ENCODE data around the gene KIAA0513. TPM values are rescaled to one million over a fixed set of nuclear protein-coding genes. Genes with fewer than 3 reads are reported as not detected.

The KIAA0513 gene
- total and polyA plus RNA-seq, 2 donors (not counting 3 experiments of a cell fraction or from before 2014, with no cell fraction given) = 1.8 to 4.3 TPM

- FAIRE-seq = no peak
- no peak overlapping the region for H2AFZ ChIP-seq (ENCODE audit: low read depth, low read length)
- CTCF ChIA-PET = interaction anchor here (1.1 kb wide), 1 partner anchor 24 kb away, joined by 4 read pairs; no protein-coding TSS in a partner anchor
These were observed 35.2 kb downstream of the KIAA0513 start for GRCh38 chr16:85062845-85063244.

More at GRCh38 chr16:85062845-85063244, 35.2 kb downstream of the KIAA0513 start:
- Histone ChIP-seq H3K4me3 (replicated peaks in 1 of 3; ENCODE audit: insufficient read depth in 1 of 3, low read depth in 1 of 3, low read length in 3 of 3) (no peak overlapping the region), H3K27ac (ENCODE audit: insufficient read depth, low read depth, low read length) (no peak overlapping the region), H3K79me2 (ENCODE audit: control insufficient read depth, insufficient read depth, low read length) (no peaks in the 10 kb centered on the region), H3K9me1 (replicated peaks; ENCODE audit: control insufficient read depth, extremely low read depth, insufficient read depth, low read length) (no peaks in the 10 kb centered on the region), H4K20me1 (replicated peaks; ENCODE audit: control insufficient read depth, extremely low read depth, insufficient read depth, low read length) (no peaks in the 10 kb centered on the region), H3K36me3 (ENCODE audit: control insufficient read depth in 2 of 2, extremely low read depth in 1 of 2, insufficient read depth in 2 of 2, low read length in 2 of 2) (no peaks in the 10 kb centered on the region), H3K27me3 (ENCODE audit: control insufficient read depth in 2 of 2, insufficient read depth in 2 of 2, low read length in 2 of 2) (no peaks in the 10 kb centered on the region), H3K9me3 (replicated peaks; ENCODE audit: control insufficient read depth, insufficient read depth, low read length) (no peaks in the 10 kb centered on the region), H3K4me1 (ENCODE audit: control insufficient read depth, extremely low read depth, insufficient read depth, low read length) (peaks cover 3% of the 10 kb centered on the region), H3K4me2 (ENCODE audit: insufficient read depth, low read length) (no peak overlapping the region), H3K9ac (replicated peaks; ENCODE audit: extremely low read depth, insufficient read depth, low read length) (no peak overlapping the region)
- DNase-seq (ENCODE audit: low read depth, low spot score) = no peak
- dilution Hi-C loops (cut with MboI; ENCODE audit: extremely low pct_ligation_motif_present, low sequenced_read_pairs) = no loop called here
- POLR2A ChIA-PET = no interaction called here
- intact Hi-C loops (cut with micrococcal nuclease) = no loop called here
- BruUV-seq (replicated peaks) = no TSS peak
- TF ChIP-seq MAX (IDR thresholded peaks at IDR 0.05; ENCODE audit: insufficient read depth, insufficient read length) (no peak), JUN (IDR thresholded peaks at IDR 0.05; ENCODE audit: borderline replicate concordance, insufficient read depth, insufficient read length, low read depth) (no peak), POLR2A (IDR thresholded peaks at IDR 0.05; ENCODE audit: low read depth, low read length) (no peak), MYC (IDR thresholded peaks at IDR 0.05; ENCODE audit: low read depth, low read length) (no peak), CTCF (IDR thresholded peaks at IDR 0.05; ENCODE audit: extremely low read depth in 1 of 2, insufficient read depth in 1 of 2, low read depth in 1 of 2, low read length in 2 of 2) (no peak), POLR2AphosphoS5 (IDR thresholded peaks at IDR 0.05; ENCODE audit: insufficient read depth, low read depth, low read length) (no peak), EZH2 (IDR thresholded peaks at IDR 0.05; ENCODE audit: borderline replicate concordance, low read depth, low read length, severe bottlenecking) (no peak), FOS (IDR thresholded peaks at IDR 0.05; ENCODE audit: borderline replicate concordance, insufficient read depth, low read length) (no peak), GATA2 (IDR thresholded peaks at IDR 0.05; ENCODE audit: insufficient read depth, insufficient read length, low read depth, low read length) (no peak)

Measured in endothelial cell of umbilical vein (primary cell).